SKM-1 (cell line): ENCODE results near the gene GLIPR2.
"Not testable (repeated sequence)": the region's sequence is repeated elsewhere in the genome, so short reads cannot be mapped to it uniquely, and the experiment has no call there.

ENCODE experiments used
- DNase-seq: peaks from one replicate; lab custom pipeline; 2025; ENCODE audit not compliant: unreplicated experiment; lab: John Stamatoyannopoulos, UW

GLIPR2 gene, protein sequence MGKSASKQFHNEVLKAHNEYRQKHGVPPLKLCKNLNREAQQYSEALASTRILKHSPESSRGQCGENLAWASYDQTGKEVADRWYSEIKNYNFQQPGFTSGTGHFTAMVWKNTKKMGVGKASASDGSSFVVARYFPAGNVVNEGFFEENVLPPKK

DNA sequence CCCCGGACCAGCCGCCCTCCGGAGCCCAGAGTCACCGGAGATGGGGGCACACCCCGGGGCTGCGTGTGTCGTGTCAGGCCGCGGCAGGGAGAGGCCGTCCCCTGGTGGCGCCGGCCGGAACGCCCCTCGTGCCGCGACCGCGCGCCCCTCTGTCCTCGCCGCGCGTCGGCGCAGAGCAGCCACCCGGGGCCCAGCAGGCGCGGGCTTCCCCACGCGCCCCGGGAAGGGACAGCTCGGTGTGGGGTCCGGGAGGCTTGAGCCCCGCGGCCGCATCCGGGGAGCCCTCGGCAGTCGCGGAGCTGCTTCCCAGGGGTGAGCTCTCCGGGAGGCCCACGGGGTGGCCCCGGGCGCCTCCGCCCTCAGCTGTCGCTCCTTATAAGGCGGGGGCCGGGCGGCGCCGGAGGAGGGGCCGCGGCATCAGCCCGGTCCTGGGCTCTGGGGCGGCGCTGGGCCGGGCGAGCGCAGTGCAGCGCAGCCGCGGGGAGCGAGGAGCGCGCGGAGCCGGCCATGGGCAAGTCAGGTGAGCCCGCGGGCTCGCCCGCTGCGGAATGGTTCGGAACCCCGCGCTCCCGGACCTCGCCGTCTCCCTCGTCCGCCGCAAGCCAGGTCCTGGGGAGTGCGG, at the start of gene GLIPR2:
Gene GLIPR2 (plus strand): TSS at position 462 of the 622 bp plus-strand sequence. CDS start 46 bp downstream, at position 508.
- peak; percentile 24 for DNase-seq

- not testable (repeated sequence) for DNase-seq
These were observed 49.5 kb upstream of the GLIPR2 start for GRCh38 chr9:36087054-36087453.

- DNase-seq, result no peak
These were observed 48.5 kb upstream of the GLIPR2 start for GRCh38 chr9:36088020-36088419.

GRCh38 chr9:36091026-36091953, 45.2 kb upstream of the GLIPR2 start:
- DNase-seq, result no peak

DNA sequence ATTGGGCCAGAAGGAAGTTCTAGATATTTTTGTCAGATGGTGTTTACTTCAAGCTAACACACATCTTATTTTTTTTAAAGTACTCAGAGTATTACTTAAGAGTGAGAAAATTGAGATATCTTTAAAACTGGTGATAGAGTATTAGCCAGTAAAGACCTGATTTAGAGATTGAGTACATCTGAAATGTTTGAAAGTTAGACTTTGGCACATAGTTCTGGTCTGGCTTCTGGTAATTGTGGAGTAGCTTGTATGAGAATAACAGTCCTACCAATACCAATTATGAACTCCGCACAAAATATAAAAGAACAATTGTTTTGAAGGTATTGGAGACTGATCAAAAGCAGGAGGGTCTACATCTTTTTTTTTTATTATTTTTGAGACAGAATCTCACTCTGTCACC, 44.5 kb upstream of the GLIPR2 start:
- no peak for DNase-seq

DNA sequence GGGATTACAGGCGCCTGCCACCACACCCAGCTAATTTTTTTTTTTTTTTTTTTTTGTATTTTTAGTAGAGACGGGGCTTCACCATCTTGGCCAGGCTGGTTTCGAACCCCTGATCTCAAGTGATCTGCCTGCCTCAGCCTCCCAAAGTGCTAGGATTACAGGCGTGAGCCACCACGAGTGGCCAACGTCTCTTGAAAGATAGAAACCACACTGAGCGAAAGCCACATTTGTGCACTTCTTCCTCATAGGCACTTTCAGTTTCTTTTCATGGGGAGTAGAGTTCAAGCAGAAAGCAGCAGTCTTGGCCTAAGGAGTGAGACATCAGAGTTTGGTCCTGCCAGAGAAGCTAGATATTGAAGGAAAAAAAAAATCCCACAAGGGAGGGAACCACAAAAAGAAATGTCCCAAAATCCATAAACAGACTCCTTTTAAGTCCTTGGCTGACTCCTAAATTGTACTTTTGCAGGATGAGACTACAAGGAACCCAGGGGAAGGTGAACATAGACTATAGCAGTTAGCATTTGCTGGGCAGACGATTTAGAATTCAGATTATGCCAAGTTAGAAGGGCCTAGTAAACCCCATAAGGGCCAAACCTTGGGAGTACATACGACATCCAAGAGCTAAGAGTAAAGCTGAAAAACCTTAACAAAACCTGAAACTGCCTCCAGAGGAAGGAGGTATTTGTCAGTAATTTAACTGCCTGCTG, 43.9 kb upstream of the GLIPR2 start:
- peak; percentile 3 for DNase-seq

- DNase-seq, result no peak
These were observed 43.1 kb upstream of the GLIPR2 start for GRCh38 chr9:36093384-36093783.

- DNase-seq, result no peak
These were observed 36.8 kb upstream of the GLIPR2 start for GRCh38 chr9:36099718-36100117.

GRCh38 chr9:36100532-36100931, 36.0 kb upstream of the GLIPR2 start:
- DNase-seq, result no peak

GRCh38 chr9:36101916-36102741, 34.4 kb upstream of the GLIPR2 start:
- no peak for DNase-seq

GRCh38 chr9:36102742-36103495, 33.6 kb upstream of the GLIPR2 start:
- DNase-seq, result peak; percentile 72

GRCh38 chr9:36109071-36109470, 27.5 kb upstream of the GLIPR2 start:
- no peak for DNase-seq

DNA sequence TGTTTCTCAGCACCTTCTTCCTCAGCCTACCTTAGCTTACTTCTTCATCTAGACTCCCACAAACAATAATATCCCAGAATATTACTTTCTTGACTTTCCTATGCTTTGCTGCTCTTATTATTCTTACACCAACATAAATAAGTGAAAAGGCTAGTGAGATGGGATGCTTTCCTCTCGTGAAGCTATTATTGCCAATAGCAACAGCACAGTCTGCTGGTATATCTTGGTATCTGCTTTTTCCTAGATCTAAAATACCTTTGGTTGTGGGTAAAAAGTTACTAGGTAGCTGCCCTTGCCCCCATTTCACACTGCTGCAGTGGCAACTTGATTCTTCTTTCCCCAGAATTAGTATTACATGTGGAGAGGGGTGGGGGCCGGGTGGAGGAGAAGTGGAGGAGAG, 26.1 kb upstream of the GLIPR2 start:
- no peak for DNase-seq

DNA sequence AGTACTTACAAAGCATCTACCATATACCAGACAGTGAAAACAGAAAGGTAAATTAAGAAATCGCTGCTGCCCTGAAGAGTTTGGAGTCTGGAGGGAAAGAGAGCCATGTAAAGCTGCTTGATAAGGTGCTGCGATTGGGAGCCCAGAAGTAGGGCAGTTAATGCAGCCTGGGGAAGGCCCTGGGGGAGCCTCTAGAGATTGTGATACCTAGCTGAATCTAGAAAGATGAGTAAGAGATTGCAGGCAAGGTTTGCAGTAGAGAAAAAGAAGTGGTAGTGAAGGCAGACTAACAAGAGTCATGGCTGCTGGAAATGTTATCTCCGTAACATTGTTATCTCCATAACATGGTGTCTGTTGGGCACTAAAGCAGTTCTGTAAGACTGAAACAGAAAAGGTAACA, 24.0 kb upstream of the GLIPR2 start:
- no peak for DNase-seq

- no peak for DNase-seq
These were observed 22.5 kb upstream of the GLIPR2 start for GRCh38 chr9:36113999-36114398.

GRCh38 chr9:36116593-36116992, 19.9 kb upstream of the GLIPR2 start:
- no peak for DNase-seq

- no peak for DNase-seq
These were observed 18.3 kb upstream of the GLIPR2 start for GRCh38 chr9:36118201-36118600.

DNA sequence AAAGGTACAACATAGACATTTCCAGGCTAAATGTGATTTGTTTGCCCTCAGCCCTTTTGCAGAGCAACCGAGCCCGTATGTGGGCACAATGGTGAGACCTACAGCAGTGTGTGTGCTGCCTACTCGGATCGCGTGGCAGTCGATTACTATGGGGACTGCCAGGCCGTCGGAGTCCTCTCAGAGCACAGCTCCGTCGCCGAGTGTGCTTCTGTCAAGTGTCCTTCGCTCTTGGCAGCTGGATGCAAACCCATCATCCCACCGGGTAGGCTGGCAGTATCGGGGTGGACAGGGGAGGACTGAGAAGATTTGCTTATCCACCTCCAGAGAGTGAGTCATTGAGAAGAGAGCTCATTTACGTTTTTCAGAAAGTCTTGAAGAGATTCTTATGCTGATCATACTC, 17.8 kb upstream of the GLIPR2 start:
- no peak for DNase-seq

DNA sequence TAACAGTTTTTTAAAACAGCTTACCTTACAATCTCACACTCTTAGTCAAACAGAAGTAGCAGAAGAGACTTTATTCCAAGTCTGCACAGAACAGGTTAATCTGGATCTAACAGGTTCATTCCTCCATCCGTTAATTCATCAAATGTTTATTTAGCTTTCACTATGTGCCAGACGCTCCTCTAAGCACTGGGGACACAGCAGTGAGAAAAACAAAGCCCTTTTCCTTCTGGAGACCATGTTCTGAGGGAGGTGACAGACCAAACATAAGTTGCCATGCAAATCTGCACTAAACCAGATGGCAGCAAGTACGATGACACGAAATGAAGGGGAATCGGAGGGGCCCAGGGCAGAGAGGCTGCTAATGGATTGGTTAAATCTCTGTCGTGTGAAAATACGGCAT, 17.1 kb upstream of the GLIPR2 start:
- no peak for DNase-seq

GRCh38 chr9:36120705-36121104, 15.8 kb upstream of the GLIPR2 start:
- no peak for DNase-seq
